ENCODE data around the gene AGMO.

AGMO gene

GRCh38 chr7:15167912-15168311 is 393.9 kb downstream of the AGMO start:
- no peaks in the 10 kb centered on the region for H4K20me1 ChIP-seq (ENCODE audit: insufficient read depth, low read length, poor library complexity, severe bottlenecking)
- no peaks in the 10 kb centered on the region for H3K79me2 ChIP-seq (ENCODE audit: insufficient read depth, low read length)
- no peaks in the 10 kb centered on the region for H3K4me1 ChIP-seq (ENCODE audit: insufficient read depth, low read length, poor library complexity, severe bottlenecking)
- H3K9me3 ChIP-seq (ENCODE audit: insufficient read depth, low read depth, low read length) = no peaks in the 10 kb centered on the region
- H3K27me3 ChIP-seq (ENCODE audit: insufficient read depth, low read length, poor library complexity, severe bottlenecking) = no peaks in the 10 kb centered on the region
- no peaks in the 10 kb centered on the region for H3F3A ChIP-seq (ENCODE audit: low read depth)
- no peak overlapping the region for H2AFZ ChIP-seq (ENCODE audit: low read length)
- TF ChIP-seq EZH2phosphoT487 (IDR thresholded peaks at IDR 0.05; ENCODE audit: borderline replicate concordance) = no peak
- no peak for TF ChIP-seq CTCF (conservative IDR thresholded peaks at IDR 0.05; ENCODE audit: low read length)
- H3K9ac ChIP-seq (ENCODE audit: low read depth, low read length, poor library complexity, severe bottlenecking) = no peak overlapping the region
- no peak overlapping the region for H3K4me2 ChIP-seq (ENCODE audit: low read depth, low read length, poor library complexity, severe bottlenecking)
- no peaks in the 10 kb centered on the region for H3K9me2 ChIP-seq (replicated peaks; ENCODE audit: low read depth, low read length)
- H3K36me3 ChIP-seq (ENCODE audit: insufficient read depth, low read length) = no peaks in the 10 kb centered on the region
- H3K4me3 ChIP-seq (ENCODE audit: low read length, poor library complexity, severe bottlenecking) = no peak overlapping the region

GRCh38 chr7:15166620-15167019 is 395.2 kb downstream of the AGMO start:
- H3K79me2 ChIP-seq (ENCODE audit: insufficient read depth, low read length) = no peaks in the 10 kb centered on the region
- H3F3A ChIP-seq (ENCODE audit: low read depth) = no peaks in the 10 kb centered on the region
- TF ChIP-seq EZH2phosphoT487 (IDR thresholded peaks at IDR 0.05; ENCODE audit: borderline replicate concordance) (no peak), CTCF (conservative IDR thresholded peaks at IDR 0.05; ENCODE audit: low read length) (no peak)
- H3K4me1 ChIP-seq (ENCODE audit: insufficient read depth, low read length, poor library complexity, severe bottlenecking) = no peaks in the 10 kb centered on the region
- H3K27me3 ChIP-seq (ENCODE audit: insufficient read depth, low read length, poor library complexity, severe bottlenecking) = no peaks in the 10 kb centered on the region
- H3K36me3 ChIP-seq (ENCODE audit: insufficient read depth, low read length) = no peaks in the 10 kb centered on the region
- H2AFZ ChIP-seq (ENCODE audit: low read length) = no peak overlapping the region
- no peaks in the 10 kb centered on the region for H3K9me3 ChIP-seq (ENCODE audit: insufficient read depth, low read depth, low read length)
- no peak overlapping the region for H3K4me2 ChIP-seq (ENCODE audit: low read depth, low read length, poor library complexity, severe bottlenecking)
- no peak overlapping the region for H3K4me3 ChIP-seq (ENCODE audit: low read length, poor library complexity, severe bottlenecking)
- H4K20me1 ChIP-seq (ENCODE audit: insufficient read depth, low read length, poor library complexity, severe bottlenecking) = no peaks in the 10 kb centered on the region
- H3K9ac ChIP-seq (ENCODE audit: low read depth, low read length, poor library complexity, severe bottlenecking) = no peak overlapping the region
- H3K9me2 ChIP-seq (replicated peaks; ENCODE audit: low read depth, low read length) = no peaks in the 10 kb centered on the region

- no peak overlapping the region for H2AFZ ChIP-seq (ENCODE audit: low read length)
- no peaks in the 10 kb centered on the region for H3K9me2 ChIP-seq (replicated peaks; ENCODE audit: low read depth, low read length)
- no peaks in the 10 kb centered on the region for H3K36me3 ChIP-seq (ENCODE audit: insufficient read depth, low read length)
- H3F3A ChIP-seq (ENCODE audit: low read depth) = no peaks in the 10 kb centered on the region
- peaks cover 3% of the 10 kb centered on the region for H3K4me1 ChIP-seq (ENCODE audit: insufficient read depth, low read length, poor library complexity, severe bottlenecking)
- no peaks in the 10 kb centered on the region for H3K9me3 ChIP-seq (ENCODE audit: insufficient read depth, low read depth, low read length)
- no peaks in the 10 kb centered on the region for H3K27me3 ChIP-seq (ENCODE audit: insufficient read depth, low read length, poor library complexity, severe bottlenecking)
- H3K9ac ChIP-seq (ENCODE audit: low read depth, low read length, poor library complexity, severe bottlenecking) = no peak overlapping the region
- no peaks in the 10 kb centered on the region for H3K79me2 ChIP-seq (ENCODE audit: insufficient read depth, low read length)
- no peaks in the 10 kb centered on the region for H4K20me1 ChIP-seq (ENCODE audit: insufficient read depth, low read length, poor library complexity, severe bottlenecking)
- TF ChIP-seq EZH2phosphoT487 (IDR thresholded peaks at IDR 0.05; ENCODE audit: borderline replicate concordance) (no peak), CTCF (conservative IDR thresholded peaks at IDR 0.05; ENCODE audit: low read length) (no peak)
- H3K4me3 ChIP-seq (ENCODE audit: low read length, poor library complexity, severe bottlenecking) = no peak overlapping the region
- H3K4me2 ChIP-seq (ENCODE audit: low read depth, low read length, poor library complexity, severe bottlenecking) = no peak overlapping the region
Observed at GRCh38 chr7:15159261-15159660, 402.6 kb downstream of the AGMO start.

Measured in Loucy (cell line).